ENCODE results near the gene CLIP4.

Gene CLIP4

GRCh38 chr2:29206941-29207340 lies 91.7 kb downstream of the CLIP4 start:
- H3K4me3 ChIP-seq (ENCODE audit: low read depth, low read length): no peak overlapping the region
- peak; percentile 22 for TF ChIP-seq CTCF (conservative IDR thresholded peaks at IDR 0.05; ENCODE audit: low read depth, low read length)
- no peak for DNase-seq (ENCODE audit: low read depth)

- TF ChIP-seq CTCF (conservative IDR thresholded peaks at IDR 0.05; ENCODE audit: low read depth, low read length): no peak
- no peak for DNase-seq (ENCODE audit: low read depth)
- no peak overlapping the region for H3K4me3 ChIP-seq (ENCODE audit: low read depth, low read length)
Observed at GRCh38 chr2:29207352-29208148, 92.3 kb downstream of the CLIP4 start.

- H3K4me3 ChIP-seq (ENCODE audit: low read depth, low read length): no peak overlapping the region
- no peak for DNase-seq (ENCODE audit: low read depth)
- TF ChIP-seq CTCF (conservative IDR thresholded peaks at IDR 0.05; ENCODE audit: low read depth, low read length): no peak
Observed at GRCh38 chr2:29209551-29209950, 94.3 kb downstream of the CLIP4 start.

- peak; percentile 34 for TF ChIP-seq CTCF (conservative IDR thresholded peaks at IDR 0.05; ENCODE audit: low read depth, low read length)
- H3K4me3 ChIP-seq (ENCODE audit: low read depth, low read length): no peak overlapping the region
- peak; percentile 39 for DNase-seq (ENCODE audit: low read depth)
Observed at GRCh38 chr2:29212009-29212408, 96.8 kb downstream of the CLIP4 start.

GRCh38 chr2:29213888-29214291 lies 98.7 kb downstream of the CLIP4 start:
- no peak for DNase-seq (ENCODE audit: low read depth)
- no peak for TF ChIP-seq CTCF (conservative IDR thresholded peaks at IDR 0.05; ENCODE audit: low read depth, low read length)

GRCh38 chr2:29215073-29215472 lies 99.9 kb downstream of the CLIP4 start:
- DNase-seq (ENCODE audit: low read depth): no peak
- TF ChIP-seq CTCF (conservative IDR thresholded peaks at IDR 0.05; ENCODE audit: low read depth, low read length): no peak

More at GRCh38 chr2:29213888-29214291, 98.7 kb downstream of the CLIP4 start:
- H3K4me3 ChIP-seq (ENCODE audit: low read depth, low read length): no peak overlapping the region

More at GRCh38 chr2:29215073-29215472, 99.9 kb downstream of the CLIP4 start:
- no peak overlapping the region for H3K4me3 ChIP-seq (ENCODE audit: low read depth, low read length)
